Prostate gland (tissue), 2 donors: ENCODE measurements around the gene SSR1. TPM values are rescaled to one million over a fixed set of nuclear protein-coding genes. Genes with fewer than 3 reads are reported as not detected.
A peak's percentile ranks its signal among the peaks of the same experiment; 100 is the strongest.
"Not testable (repeated sequence)": the region's sequence is repeated elsewhere in the genome, so short reads cannot be mapped to it uniquely, and the experiment has no call there.

Source experiments
- DNase-seq: peaks from one replicate; pipeline ENCODE4 v3.0.0-alpha.2; 2019; ENCODE audit warnings: low spot score
- H3K27ac ChIP-seq, 2 donors: fragments of 200-600 bp; sonication (generic); 2 replicates each; pipeline ENCODE4 v1.5.1; 2017 to 2019
- H3K27me3 ChIP-seq: fragments of 200-600 bp; sonication (generic); replicated peaks from 2 replicates; pipeline ENCODE4 v1.5.1; 2019; ENCODE audit not compliant: insufficient read depth
- H3K36me3 ChIP-seq, 2 donors: fragments of 200-600 bp; sonication (generic); 1 replicate in 1 of 2; 2 replicates in 1 of 2; pipeline versions ENCODE4 v1.5.1 to v1.8.1; 2017 to 2019
- H3K4me1 ChIP-seq: fragments of 200-600 bp; sonication (generic); replicated peaks from 2 replicates; pipeline ENCODE4 v1.5.1; 2019
- H3K4me3 ChIP-seq, 2 donors: fragments of 200-600 bp; sonication (generic); 2 replicates each; pipeline ENCODE4 v1.5.1; 2017 to 2019
- H3K9me3 ChIP-seq: fragments of 200-600 bp; sonication (generic); 2 replicates; pipeline ENCODE4 v1.5.1; 2017
- POLR2A ChIP-seq: fragments of 450-650 bp; IDR thresholded peaks from one replicate; pipeline ENCODE4 v1.6.1; 2016; ENCODE audit warnings: antibody characterized with exemption, mild to moderate bottlenecking
- POLR2AphosphoS5 ChIP-seq: sonication (generic); formaldehyde crosslinking; IDR thresholded peaks from one replicate; pipeline ENCODE4 v1.6.1; 2017; ENCODE audit warnings: antibody characterized with exemption
- WGBS: methylation state at CpG from one replicate; pipeline ENCODE4 v1.1.5; 2018; 5-methylcytosine and 5-hydroxymethylcytosine counted together
- intact Hi-C: fragments of 100-400 bp; cut with DNase I; formaldehyde crosslinking; loops from one replicate; pipeline ENCODE4 v1.14.2; 2022
- total RNA-seq, 2 donors: library from RNA; depleted of rRNA; stranded (reverse); fragments of >200 nt; gene quantifications; one replicate each; pipeline ENCODE4 v1.1.0, GENCODE V29; 2016
- TF ChIP-seq, protein P1 (sequence below), 4 experiments: fragments of 200-600 bp in 2 of 4; fragments of 450-650 bp in 2 of 4; sonication (generic) in 2 of 4; IDR thresholded peaks; 1 replicate in 3 of 4; 2 replicates in 1 of 4; pipeline ENCODE4 v1.5.1; 2016 to 2019; ENCODE audit warnings: antibody characterized with exemption in 4 of 4, mild to moderate bottlenecking in 2 of 4, moderate library complexity in 2 of 4

The SSR1 gene
- total RNA-seq, 2 donors from 2014 or later, result 34.3 to 89.5 TPM

DNA sequence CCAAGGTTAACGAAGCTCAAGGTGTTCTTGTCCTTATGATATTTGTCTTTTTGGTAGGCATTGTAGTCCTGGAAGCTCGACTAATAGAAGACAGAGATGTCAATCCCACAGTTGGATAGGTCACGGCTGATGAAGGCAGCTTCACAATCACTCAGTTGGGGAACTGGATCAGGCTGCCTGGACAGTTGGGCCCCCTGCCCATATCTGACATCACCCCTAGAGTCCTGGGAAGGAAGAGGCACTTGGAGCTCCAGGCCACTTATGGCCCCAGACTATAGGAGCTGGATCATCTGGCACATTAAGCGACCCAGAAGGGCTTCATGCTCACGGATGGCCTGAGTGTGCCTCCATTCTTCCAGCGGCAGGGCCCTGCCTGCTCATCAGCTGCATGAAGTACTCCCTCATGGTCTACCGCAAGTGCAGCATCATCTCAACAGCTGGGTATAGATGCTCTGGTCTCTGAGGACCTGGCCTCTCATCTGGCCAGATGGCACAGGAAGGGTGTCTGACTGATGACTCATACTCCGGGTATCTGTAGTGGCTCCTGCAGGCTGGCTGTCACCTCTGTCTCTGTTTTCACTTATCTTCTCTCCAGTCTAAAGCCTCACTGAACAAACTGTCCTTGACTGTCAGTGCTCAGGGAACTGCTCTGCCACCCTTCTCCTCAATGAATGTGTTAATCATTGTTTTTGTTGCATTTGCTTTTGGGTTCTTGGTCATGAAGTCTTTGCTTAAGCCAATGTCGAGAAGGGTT lies 29.2 kb upstream of the SSR1 start:
- WGBS, result 79% methylated on average over 9 of the region's 9 CpGs
- H3K9me3 ChIP-seq, result no peaks in the 10 kb centered on the region
- DNase-seq, result no peak
- no peak overlapping the region for H3K27ac ChIP-seq
- no peaks in the 10 kb centered on the region for H3K4me1 ChIP-seq
- no peak overlapping the region for H3K4me3 ChIP-seq
- no peaks in the 10 kb centered on the region for H3K36me3 ChIP-seq
- TF ChIP-seq POLR2AphosphoS5 (no peak), POLR2A (no peak)
- TF ChIP-seq, protein P1, sequence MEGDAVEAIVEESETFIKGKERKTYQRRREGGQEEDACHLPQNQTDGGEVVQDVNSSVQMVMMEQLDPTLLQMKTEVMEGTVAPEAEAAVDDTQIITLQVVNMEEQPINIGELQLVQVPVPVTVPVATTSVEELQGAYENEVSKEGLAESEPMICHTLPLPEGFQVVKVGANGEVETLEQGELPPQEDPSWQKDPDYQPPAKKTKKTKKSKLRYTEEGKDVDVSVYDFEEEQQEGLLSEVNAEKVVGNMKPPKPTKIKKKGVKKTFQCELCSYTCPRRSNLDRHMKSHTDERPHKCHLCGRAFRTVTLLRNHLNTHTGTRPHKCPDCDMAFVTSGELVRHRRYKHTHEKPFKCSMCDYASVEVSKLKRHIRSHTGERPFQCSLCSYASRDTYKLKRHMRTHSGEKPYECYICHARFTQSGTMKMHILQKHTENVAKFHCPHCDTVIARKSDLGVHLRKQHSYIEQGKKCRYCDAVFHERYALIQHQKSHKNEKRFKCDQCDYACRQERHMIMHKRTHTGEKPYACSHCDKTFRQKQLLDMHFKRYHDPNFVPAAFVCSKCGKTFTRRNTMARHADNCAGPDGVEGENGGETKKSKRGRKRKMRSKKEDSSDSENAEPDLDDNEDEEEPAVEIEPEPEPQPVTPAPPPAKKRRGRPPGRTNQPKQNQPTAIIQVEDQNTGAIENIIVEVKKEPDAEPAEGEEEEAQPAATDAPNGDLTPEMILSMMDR (IDR thresholded peaks at IDR 0.05), result no peak
- intact Hi-C loops, result no loop called here
- no peaks in the 10 kb centered on the region for H3K27me3 ChIP-seq

DNA sequence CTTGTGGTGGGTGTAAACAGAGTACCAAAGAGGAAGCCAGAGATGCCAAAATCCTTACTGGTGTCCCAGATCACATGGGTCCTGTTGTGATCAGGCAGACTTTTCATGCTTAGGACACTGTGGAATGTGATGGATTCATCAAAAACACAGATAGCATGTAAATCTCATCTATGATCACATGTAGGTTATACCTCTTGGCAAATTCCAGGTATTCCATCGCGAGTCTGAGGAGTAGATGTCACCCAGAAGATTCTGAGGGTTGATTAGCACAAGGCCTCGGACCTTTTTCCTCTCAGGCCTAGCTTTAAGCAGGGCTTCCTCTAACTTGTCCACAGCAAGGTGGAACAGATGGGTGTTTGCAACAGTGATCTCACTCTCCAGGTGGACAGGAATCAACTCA lies 28.3 kb upstream of the SSR1 start:
- TF ChIP-seq, protein P1 (IDR thresholded peaks at IDR 0.05), result no peak
- intact Hi-C loops, result no loop called here
- WGBS, result 100% methylated on average over 3 of the region's 3 CpGs
- DNase-seq, result no peak
- no peak overlapping the region for H3K4me3 ChIP-seq
- no peaks in the 10 kb centered on the region for H3K27me3 ChIP-seq
- no peaks in the 10 kb centered on the region for H3K9me3 ChIP-seq
- H3K27ac ChIP-seq, result no peak overlapping the region
- no peaks in the 10 kb centered on the region for H3K36me3 ChIP-seq
- H3K4me1 ChIP-seq, result no peaks in the 10 kb centered on the region

DNA sequence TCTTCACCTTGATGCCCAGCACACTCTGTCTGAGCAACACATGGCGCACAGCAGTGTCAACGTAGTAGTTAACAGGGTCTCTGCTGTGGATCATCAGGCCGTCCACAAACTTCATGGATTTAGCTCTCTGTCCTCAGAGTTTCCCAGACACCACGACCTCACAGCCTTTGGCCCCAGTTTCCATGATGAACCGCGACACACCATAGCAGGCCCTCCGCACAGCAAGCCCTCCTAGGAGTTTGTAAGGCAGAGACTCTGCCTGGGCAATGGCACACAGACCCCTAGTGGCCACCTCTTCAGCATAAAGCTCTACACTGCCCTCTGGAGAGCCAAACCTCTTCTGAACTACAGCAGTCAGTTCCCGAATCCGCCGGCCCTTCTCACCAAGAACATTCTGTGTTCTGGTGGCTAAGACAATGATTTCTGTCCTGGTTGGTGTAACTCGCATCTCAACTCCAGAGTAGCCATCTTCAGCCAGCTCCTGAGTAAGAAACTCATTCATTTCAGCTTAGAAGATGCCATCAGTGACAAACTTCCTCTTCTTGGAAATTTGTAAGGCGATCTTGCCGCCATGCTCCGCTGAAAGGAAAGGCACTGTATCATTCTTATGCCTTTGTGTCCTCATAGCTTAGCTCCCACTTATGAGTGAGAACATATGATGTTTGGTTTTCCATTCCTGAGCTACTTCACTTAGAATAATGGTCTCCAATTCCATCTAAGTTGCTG lies 26.2 kb upstream of the SSR1 start:
- H3K36me3 ChIP-seq, DNase-seq, H3K4me3 ChIP-seq, H3K9me3 ChIP-seq, H3K27ac ChIP-seq, H3K4me1 ChIP-seq, intact Hi-C loops, H3K27me3 ChIP-seq: not testable (repeated sequence)
- TF ChIP-seq, protein P1 (IDR thresholded peaks at IDR 0.05), result peak in 1 of 4 experiments; percentile 6
- WGBS, result 77% methylated on average over 14 of the region's 14 CpGs

DNA sequence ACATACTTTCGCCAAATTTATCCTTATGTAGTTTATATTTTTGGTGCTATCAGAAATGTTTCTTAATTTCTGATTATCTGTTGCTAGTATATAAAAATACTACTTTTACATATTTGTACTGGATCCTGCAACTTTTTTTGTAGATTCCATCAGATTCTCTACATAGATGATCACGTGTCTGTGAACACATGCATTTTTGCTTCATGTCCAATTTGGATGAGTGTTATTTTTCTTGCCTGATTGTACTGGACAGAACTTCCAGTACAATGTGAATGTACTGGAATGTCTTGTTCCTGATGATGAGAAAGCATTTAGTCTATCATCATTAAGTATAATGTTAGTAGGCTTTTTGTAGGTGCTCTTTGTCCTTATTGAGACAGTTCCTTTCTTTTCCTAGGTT lies 25.0 kb upstream of the SSR1 start:
- TF ChIP-seq POLR2A (no peak), POLR2AphosphoS5 (no peak)
- no peak overlapping the region for H3K27ac ChIP-seq
- H3K4me3 ChIP-seq, result no peak overlapping the region
- intact Hi-C loops, result no loop called here
- no peaks in the 10 kb centered on the region for H3K9me3 ChIP-seq
- 76% methylated on average over 2 of the region's 2 CpGs for WGBS
- H3K27me3 ChIP-seq, result no peaks in the 10 kb centered on the region
- no peaks in the 10 kb centered on the region for H3K4me1 ChIP-seq
- H3K36me3 ChIP-seq, result no peaks in the 10 kb centered on the region
- DNase-seq, result no peak

DNA sequence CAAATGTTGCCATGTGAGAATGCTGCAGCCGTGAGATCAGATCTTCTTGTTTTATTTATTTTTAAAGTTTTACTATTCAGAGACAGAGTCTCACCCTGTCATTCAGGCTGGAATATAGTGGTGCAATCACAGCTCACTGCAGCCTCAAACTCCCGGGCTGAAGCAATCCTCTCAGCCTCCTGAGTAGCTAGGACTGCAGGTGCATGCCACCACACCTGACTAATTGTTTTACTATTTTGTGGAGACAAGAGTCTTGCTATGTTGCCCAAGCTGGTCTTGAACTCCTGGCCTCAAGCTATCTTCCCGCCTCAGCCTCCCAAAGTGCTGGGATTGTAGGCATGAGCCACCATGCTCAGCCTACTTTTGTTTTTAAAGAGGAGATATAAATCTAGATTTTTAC lies 22.5 kb upstream of the SSR1 start:
- Histone ChIP-seq H3K27me3 (no peaks in the 10 kb centered on the region), H3K4me1 (no peaks in the 10 kb centered on the region), H3K9me3 (no peaks in the 10 kb centered on the region), H3K36me3 (no peaks in the 10 kb centered on the region), H3K4me3 (no peak overlapping the region), H3K27ac (no peak overlapping the region)
- DNase-seq, result no peak
- TF ChIP-seq POLR2A (no peak), POLR2AphosphoS5 (no peak)
- TF ChIP-seq, protein P1 (IDR thresholded peaks at IDR 0.05), result no peak
- WGBS, result 68% methylated on average over 3 of the region's 3 CpGs
- intact Hi-C loops, result no loop called here
